Smooth muscle cell (in vitro differentiated cells): ENCODE results near the gene SARM1. TPM values are rescaled to one million over a fixed set of nuclear protein-coding genes. Genes with fewer than 3 reads are reported as not detected.

Experiments
- DNase-seq: peaks from one replicate; lab custom pipeline; 2025; ENCODE audit not compliant: unreplicated experiment; lab: John Stamatoyannopoulos, UW
- H2AFZ ChIP-seq: fragments of 200-600 bp; sonication (generic); 2 replicates; pipeline ENCODE4 v1.6.0; 2016; ENCODE audit warnings: antibody characterized with exemption, low read depth, mild to moderate bottlenecking
- H3F3A ChIP-seq: fragments of 200-600 bp; sonication (generic); 2 replicates; pipeline ENCODE4 v1.6.0; 2017; ENCODE audit warnings: antibody characterized with exemption, low read depth
- H3K27ac ChIP-seq: fragments of 200-600 bp; sonication (generic); 2 replicates; pipeline ENCODE4 v1.5.1; 2016; ENCODE audit warnings: low read depth, mild to moderate bottlenecking
- H3K27me3 ChIP-seq: fragments of 200-600 bp; sonication (generic); 2 replicates; pipeline ENCODE4 v1.6.1; 2016; ENCODE audit warnings: low read depth, mild to moderate bottlenecking
- H3K36me3 ChIP-seq: fragments of 200-600 bp; sonication (generic); 2 replicates; pipeline ENCODE4 v1.5.1; 2016; ENCODE audit warnings: low read depth
- H3K4me1 ChIP-seq: fragments of 200-600 bp; sonication (generic); 2 replicates; pipeline ENCODE4 v1.5.1; 2016; ENCODE audit warnings: low read depth
- H3K4me2 ChIP-seq: fragments of 200-600 bp; sonication (generic); 2 replicates; pipeline ENCODE4 v1.6.0; 2016; ENCODE audit warnings: mild to moderate bottlenecking
- H3K4me3 ChIP-seq: fragments of 200-600 bp; sonication (generic); 2 replicates; pipeline ENCODE4 v1.5.1; 2016; ENCODE audit warnings: mild to moderate bottlenecking
- H3K79me2 ChIP-seq: fragments of 200-600 bp; sonication (generic); 2 replicates; pipeline ENCODE4 v1.6.0; 2016; ENCODE audit warnings: low read depth, mild to moderate bottlenecking
- H3K9ac ChIP-seq: fragments of 200-600 bp; sonication (generic); 2 replicates; pipeline ENCODE4 v1.6.0; 2016; ENCODE audit warnings: low read depth
- H3K9me3 ChIP-seq: fragments of 200-600 bp; sonication (generic); replicated peaks from 2 replicates; pipeline ENCODE4 v1.5.1; 2016; ENCODE audit warnings: low read depth
- H4K20me1 ChIP-seq: fragments of 200-600 bp; sonication (generic); 2 replicates; pipeline ENCODE4 v1.6.0; 2016; ENCODE audit warnings: low read depth
- CTCF ChIP-seq: fragments of 200-600 bp; sonication (generic); IDR thresholded peaks from 2 replicates; pipeline ENCODE4 v1.5.1; 2017; ENCODE audit warnings: borderline replicate concordance, mild to moderate bottlenecking, antibody characterized with exemption; ENCODE audit not compliant: insufficient read depth, poor library complexity, severe bottlenecking
- WGBS: methylation state at CpG from one replicate; pipeline ENCODE4 v1.1.7; 2016; ENCODE audit warnings: low lambda C conversion rate; 5-methylcytosine and 5-hydroxymethylcytosine counted together
- polyA plus RNA-seq: library from polyadenylated mRNA; unstranded; fragments of >200 nt; fragmentation: Nextera tagmentation; extraction: Ambion mirVana; gene quantifications from 2 replicates; pipeline ENCODE4 v1.2.1, GENCODE V29; 2016
- total RNA-seq: library from RNA; depleted of rRNA; stranded (reverse); fragments of >200 nt; gene quantifications from 2 replicates; pipeline ENCODE4 v1.2.3, GENCODE V29; 2014

The SARM1 gene
- total and polyA plus RNA-seq, 2 experiments from 2014 or later, result 8.3 to 13.4 TPM

DNA sequence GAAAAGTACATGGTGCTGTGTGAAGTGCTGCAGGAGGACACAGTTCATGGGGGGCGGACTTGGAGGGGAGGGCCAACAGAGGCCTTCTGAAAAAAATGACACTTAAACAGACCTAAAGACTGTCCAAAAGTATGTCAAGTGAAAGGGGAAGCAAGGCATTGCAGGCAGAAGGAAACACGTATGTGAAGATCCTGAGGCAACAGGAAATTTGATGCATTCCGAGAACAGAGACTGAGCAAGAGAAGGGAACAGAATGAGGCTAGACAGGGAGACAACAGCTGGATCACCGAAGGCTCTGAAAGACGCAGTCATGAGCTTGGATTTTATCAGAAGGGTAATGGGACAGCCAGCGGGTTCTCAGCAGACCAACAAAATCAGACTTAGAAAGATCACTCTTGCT is 37.3 kb upstream of the SARM1 start:
- peak overlapping the region; percentile 77 for H3K4me3 ChIP-seq
- H2AFZ ChIP-seq, result no peak overlapping the region
- WGBS, result 77% methylated on average over 6 of the region's 6 CpGs
- no peaks in the 10 kb centered on the region for H3K9me3 ChIP-seq
- no peaks in the 10 kb centered on the region for H3K36me3 ChIP-seq
- H3K9ac ChIP-seq, result peak overlapping the region; percentile 99
- no peak for TF ChIP-seq CTCF
- peaks cover 17% of the 10 kb centered on the region for H3K4me1 ChIP-seq
- no peak for DNase-seq
- peaks cover 51% of the 10 kb centered on the region for H4K20me1 ChIP-seq
- H3K27me3 ChIP-seq, result no peaks in the 10 kb centered on the region
- peak overlapping the region; percentile 88 for H3K4me2 ChIP-seq
- H3K27ac ChIP-seq, result peak overlapping the region; percentile 97
- H3F3A ChIP-seq, result peaks cover 18% of the 10 kb centered on the region
- peaks cover 49% of the 10 kb centered on the region for H3K79me2 ChIP-seq

DNA sequence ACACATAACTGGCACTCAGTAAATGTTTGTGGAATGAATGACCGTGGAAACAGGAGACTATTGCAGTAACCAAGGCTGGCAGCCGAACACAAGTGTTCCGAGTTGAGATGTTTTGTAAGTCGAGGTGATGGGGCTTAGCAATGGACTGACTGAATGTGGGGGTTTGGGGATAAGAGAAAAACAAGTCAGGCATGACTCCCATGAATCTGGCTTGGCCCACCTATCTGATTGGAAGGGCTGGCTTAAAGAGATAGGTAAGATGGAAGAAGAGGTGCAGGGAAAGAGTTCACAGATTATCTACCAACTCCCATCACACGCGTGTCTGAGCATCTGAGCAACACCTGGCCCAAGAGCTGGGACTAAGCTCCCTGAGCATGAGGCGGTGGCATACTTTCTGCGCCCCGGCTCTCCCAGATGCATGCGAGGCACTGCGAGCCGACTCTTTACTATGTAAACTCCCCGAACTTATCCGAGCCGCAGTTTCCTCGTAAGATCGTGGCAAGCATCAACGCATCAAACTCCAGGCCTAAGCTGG is 36.8 kb upstream of the SARM1 start:
- no peak for DNase-seq
- peaks cover 55% of the 10 kb centered on the region for H3K79me2 ChIP-seq
- 21% methylated on average over 18 of the region's 18 CpGs for WGBS

DNA sequence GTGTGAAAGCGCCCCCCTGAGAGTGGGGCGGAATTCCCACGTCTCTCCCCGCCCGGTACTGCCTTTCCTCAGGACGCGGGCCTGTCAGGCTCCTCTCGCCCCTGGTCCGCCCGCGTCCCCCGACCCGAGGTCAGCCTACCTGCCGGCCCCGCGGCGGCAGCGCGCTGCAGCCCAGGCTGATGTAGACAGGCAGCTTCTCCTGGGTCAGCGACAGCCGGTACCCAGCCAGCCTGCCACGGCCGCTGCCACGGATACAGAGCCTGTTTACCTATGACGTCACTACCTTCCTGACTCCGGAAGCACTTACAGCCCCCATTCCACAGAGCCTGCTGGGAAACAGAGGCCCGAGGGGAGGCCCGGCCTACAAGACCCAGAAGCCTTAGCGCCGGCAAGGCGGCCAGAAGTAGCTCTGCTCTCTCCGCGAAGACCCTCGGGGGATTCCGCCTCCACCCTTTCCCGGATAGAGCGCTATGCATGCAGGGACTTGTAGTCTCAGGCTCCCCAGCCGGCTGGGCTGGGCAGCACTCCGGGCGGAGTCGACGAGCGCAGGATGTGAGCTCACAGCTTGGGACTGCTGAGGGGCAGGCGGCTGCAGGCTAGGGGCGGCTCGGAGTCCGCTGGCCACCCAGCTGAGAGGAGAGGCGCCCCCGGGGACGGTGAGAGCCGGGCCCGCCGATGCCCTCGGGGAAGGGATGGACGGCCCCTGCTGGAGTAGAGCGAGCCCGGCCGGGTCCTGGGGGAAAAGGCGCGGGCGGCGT is 36.1 kb upstream of the SARM1 start, which contains the start of the genes IFT20 and TNFAIP1:
Gene IFT20, minus strand, starts transcription at position 272 of the 758 bp plus-strand sequence. CDS start 3,487 bp downstream, outside the sequence.
Gene TNFAIP1, plus strand, starts transcription at position 561 of the 758 bp plus-strand sequence. CDS start 3,761 bp downstream, outside the sequence.
- under 1% methylated on average over 61 of the region's 62 CpGs for WGBS

More for the DNA sequence above, 36.8 kb upstream of the SARM1 start:
- H3F3A ChIP-seq, result peaks cover 18% of the 10 kb centered on the region
- peak overlapping the region; percentile 77 for H3K4me3 ChIP-seq
- H3K9ac ChIP-seq, result peak overlapping the region; percentile 99
- no peaks in the 10 kb centered on the region for H3K9me3 ChIP-seq
- H3K27ac ChIP-seq, result peak overlapping the region; percentile 97
- H3K36me3 ChIP-seq, result no peaks in the 10 kb centered on the region
- no peak overlapping the region for H2AFZ ChIP-seq
- H3K4me1 ChIP-seq, result peaks cover 17% of the 10 kb centered on the region
- no peak for TF ChIP-seq CTCF
- H3K4me2 ChIP-seq, result peak overlapping the region; percentile 88
- no peaks in the 10 kb centered on the region for H3K27me3 ChIP-seq
- H4K20me1 ChIP-seq, result peaks cover 57% of the 10 kb centered on the region

More for the DNA sequence above, 36.1 kb upstream of the SARM1 start, which contains the start of the genes IFT20 and TNFAIP1:
- peak; percentile 89 for DNase-seq
- no peak for TF ChIP-seq CTCF
- Histone ChIP-seq H3K36me3 (no peaks in the 10 kb centered on the region), H3K9ac (peak within 1 kb of the TSS; percentile 99), H3K4me2 (peak within 1 kb of the TSS; percentile 90), H3K27me3 (no peaks in the 10 kb centered on the region), H3F3A (peaks cover 18% of the 10 kb centered on the region), H4K20me1 (peaks cover 63% of the 10 kb centered on the region), H3K27ac (peak within 1 kb of the TSS; percentile 97), H3K4me3 (peak within 1 kb of the TSS; percentile 77), H2AFZ (no peak within 1 kb of the TSS), H3K79me2 (peaks cover 61% of the 10 kb centered on the region), H3K9me3 (no peaks in the 10 kb centered on the region), H3K4me1 (peaks cover 17% of the 10 kb centered on the region)
